ENCODE results near the gene FKBP5. TPM values are rescaled to one million over a fixed set of nuclear protein-coding genes. Genes with fewer than 3 reads are reported as not detected.
"Not testable (repeated sequence)": the region's sequence is repeated elsewhere in the genome, so short reads cannot be mapped to it uniquely, and the experiment has no call there.

The FKBP5 gene
- total and polyA plus RNA-seq, 9 donors, result 36.2 to 231 (median 142) TPM

DNA sequence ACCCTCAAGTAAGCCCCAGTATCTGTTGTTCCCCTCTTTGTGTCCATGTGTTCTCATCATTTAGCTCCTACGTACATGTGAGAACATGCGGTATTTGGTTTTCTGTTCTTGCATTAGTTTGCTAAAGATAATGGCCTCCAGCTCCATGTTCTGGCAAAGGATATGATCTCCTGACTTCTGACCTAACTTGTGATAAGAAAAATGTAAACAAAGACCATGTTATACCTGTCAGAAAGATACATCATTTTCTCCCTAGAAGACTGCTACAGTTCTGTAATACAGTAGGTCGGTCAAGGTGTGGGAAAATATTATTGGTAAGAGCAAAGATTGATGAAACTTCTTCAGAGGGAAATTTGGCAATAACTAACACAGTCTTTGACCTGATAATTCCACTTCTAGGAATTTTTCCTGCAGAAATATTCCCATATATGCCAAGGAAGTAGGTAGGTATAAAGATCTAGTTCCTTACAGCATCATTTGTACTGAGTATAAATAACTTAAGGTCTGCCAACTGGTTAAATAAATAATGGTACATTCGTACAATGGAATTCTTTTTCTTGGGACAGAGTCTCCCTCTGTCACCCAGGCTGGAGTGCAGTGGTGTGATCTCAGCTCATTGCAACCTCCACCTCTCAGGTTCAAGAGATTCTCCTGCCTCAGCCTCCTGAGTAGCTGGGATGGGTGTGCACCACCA, 19.1 kb upstream of the FKBP5 start:
- intact Hi-C loops (cut with DNase I), result no loop called here
- no peak overlapping the region for H3K27ac ChIP-seq
- no peaks in the 10 kb centered on the region for H3K9me3 ChIP-seq
- no peak for TF ChIP-seq POLR2A (IDR thresholded peaks at IDR 0.05)
- TF ChIP-seq EP300 (IDR thresholded peaks at IDR 0.05), result no peak
- TF ChIP-seq, protein P1, sequence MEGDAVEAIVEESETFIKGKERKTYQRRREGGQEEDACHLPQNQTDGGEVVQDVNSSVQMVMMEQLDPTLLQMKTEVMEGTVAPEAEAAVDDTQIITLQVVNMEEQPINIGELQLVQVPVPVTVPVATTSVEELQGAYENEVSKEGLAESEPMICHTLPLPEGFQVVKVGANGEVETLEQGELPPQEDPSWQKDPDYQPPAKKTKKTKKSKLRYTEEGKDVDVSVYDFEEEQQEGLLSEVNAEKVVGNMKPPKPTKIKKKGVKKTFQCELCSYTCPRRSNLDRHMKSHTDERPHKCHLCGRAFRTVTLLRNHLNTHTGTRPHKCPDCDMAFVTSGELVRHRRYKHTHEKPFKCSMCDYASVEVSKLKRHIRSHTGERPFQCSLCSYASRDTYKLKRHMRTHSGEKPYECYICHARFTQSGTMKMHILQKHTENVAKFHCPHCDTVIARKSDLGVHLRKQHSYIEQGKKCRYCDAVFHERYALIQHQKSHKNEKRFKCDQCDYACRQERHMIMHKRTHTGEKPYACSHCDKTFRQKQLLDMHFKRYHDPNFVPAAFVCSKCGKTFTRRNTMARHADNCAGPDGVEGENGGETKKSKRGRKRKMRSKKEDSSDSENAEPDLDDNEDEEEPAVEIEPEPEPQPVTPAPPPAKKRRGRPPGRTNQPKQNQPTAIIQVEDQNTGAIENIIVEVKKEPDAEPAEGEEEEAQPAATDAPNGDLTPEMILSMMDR (IDR thresholded peaks at IDR 0.05), result no peak
- no peaks in the 10 kb centered on the region for H3K27me3 ChIP-seq
- H3K36me3 ChIP-seq, result no peaks in the 10 kb centered on the region
- H3K4me1 ChIP-seq (ENCODE audit: insufficient read depth), result no peaks in the 10 kb centered on the region
- no peak for DNase-seq
- H3K4me3 ChIP-seq, result no peak overlapping the region
- WGBS, 3 donors, result 71 to 87% (median 76%) methylated on average over 4 of the region's 4 CpGs

DNA sequence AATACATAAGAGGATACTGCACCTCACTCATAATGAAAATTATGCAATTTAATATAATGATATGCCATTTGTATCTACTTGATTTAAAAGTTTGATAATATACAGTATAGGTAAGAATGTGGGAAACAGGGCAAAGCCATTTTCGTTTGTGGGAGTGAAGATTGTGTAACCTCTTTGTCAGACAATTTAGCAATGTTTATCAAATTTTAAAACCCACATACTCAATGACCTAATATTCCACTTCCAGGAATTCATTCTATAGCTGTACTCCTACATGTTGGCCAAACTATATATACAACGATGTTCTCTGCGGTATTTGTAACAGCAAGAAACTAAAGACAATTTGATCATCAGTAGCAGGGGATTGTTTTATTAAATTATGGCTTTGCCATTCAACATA, 17.8 kb upstream of the FKBP5 start:
- no peaks in the 10 kb centered on the region for H3K36me3 ChIP-seq
- H3K9me3 ChIP-seq, result no peaks in the 10 kb centered on the region
- no peak for DNase-seq
- no peak for TF ChIP-seq EP300 (IDR thresholded peaks at IDR 0.05)
- TF ChIP-seq, protein P1 (IDR thresholded peaks at IDR 0.05), result no peak
- no peak for TF ChIP-seq POLR2A (IDR thresholded peaks at IDR 0.05)
- 55 to 70% (median 55%) methylated on average over 3 of the region's 3 CpGs for WGBS, 3 donors
- intact Hi-C loops (cut with DNase I), result no loop called here
- H3K4me3 ChIP-seq, result no peak overlapping the region
- no peaks in the 10 kb centered on the region for H3K27me3 ChIP-seq
- H3K27ac ChIP-seq, result no peak overlapping the region
- no peaks in the 10 kb centered on the region for H3K4me1 ChIP-seq (ENCODE audit: insufficient read depth)

DNA sequence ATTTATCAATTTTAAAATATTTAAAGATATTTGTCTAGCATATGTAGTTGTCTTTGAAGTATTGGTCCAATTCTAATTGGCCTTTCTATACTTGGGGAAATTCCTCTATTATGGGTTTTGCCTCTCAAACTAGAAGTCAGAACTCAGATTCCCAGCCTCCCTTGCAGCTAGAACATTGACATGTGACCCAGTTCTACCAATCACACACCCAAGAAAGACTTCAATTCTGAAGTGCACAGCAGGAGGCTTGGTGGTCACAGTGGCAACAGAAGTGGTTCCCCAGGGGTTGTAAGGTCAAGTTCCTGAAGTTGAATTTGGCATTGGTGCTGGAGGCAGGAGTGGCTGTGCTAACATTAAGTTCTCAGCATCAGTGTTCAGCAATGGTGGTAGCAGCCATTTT, 14.8 kb upstream of the FKBP5 start:
- intact Hi-C loops (cut with DNase I), result no loop called here
- no peak overlapping the region for H3K4me3 ChIP-seq
- no peaks in the 10 kb centered on the region for H3K27me3 ChIP-seq
- H3K27ac ChIP-seq, result no peak overlapping the region
- no peaks in the 10 kb centered on the region for H3K9me3 ChIP-seq
- TF ChIP-seq EP300 (IDR thresholded peaks at IDR 0.05) (no peak), POLR2A (IDR thresholded peaks at IDR 0.05) (no peak)
- TF ChIP-seq, protein P1 (IDR thresholded peaks at IDR 0.05), result no peak
- DNase-seq, result no peak
- H3K4me1 ChIP-seq (ENCODE audit: insufficient read depth), result no peaks in the 10 kb centered on the region
- H3K36me3 ChIP-seq, result no peaks in the 10 kb centered on the region

DNA sequence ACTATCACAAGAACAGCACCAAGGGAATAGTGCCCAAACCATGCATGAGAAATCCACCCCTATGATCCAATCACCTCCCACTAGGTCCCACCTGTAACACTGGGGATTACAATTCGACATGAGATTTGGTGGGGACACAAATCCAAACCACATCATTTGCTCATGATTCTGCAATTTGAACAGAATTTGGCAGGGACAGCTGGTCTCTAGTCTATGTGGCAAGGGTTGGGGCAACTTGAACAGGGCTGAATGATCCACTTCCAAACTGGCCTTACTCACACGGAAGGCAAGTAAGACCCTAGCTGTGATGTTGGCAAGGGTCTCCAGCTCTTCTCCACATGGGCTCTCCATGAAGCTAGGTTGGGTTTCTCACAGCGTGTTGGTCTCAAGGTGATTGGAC, 10.1 kb upstream of the FKBP5 start:
- Histone ChIP-seq H3K27ac (no peak overlapping the region), H3K4me1 (ENCODE audit: insufficient read depth) (no peaks in the 10 kb centered on the region), H3K36me3 (no peaks in the 10 kb centered on the region), H3K4me3 (no peak overlapping the region), H3K9me3 (no peaks in the 10 kb centered on the region), H3K27me3 (no peaks in the 10 kb centered on the region)
- DNase-seq, result no peak
- TF ChIP-seq, protein P1 (IDR thresholded peaks at IDR 0.05), result no peak
- TF ChIP-seq EP300 (IDR thresholded peaks at IDR 0.05) (no peak), POLR2A (IDR thresholded peaks at IDR 0.05) (no peak)
- WGBS, 3 donors, result 88 to 89% (median 88%) methylated on average over 3 of the region's 3 CpGs
- intact Hi-C loops (cut with DNase I), result no loop called here

GRCh38 chr6:35698430-35698829, 9.7 kb upstream of the FKBP5 start:
- intact Hi-C loops (cut with DNase I); H3K27me3 ChIP-seq; H3K27ac ChIP-seq; H3K36me3 ChIP-seq; H3K9me3 ChIP-seq; H3K4me1 ChIP-seq (ENCODE audit: insufficient read depth); H3K4me3 ChIP-seq; DNase-seq: not testable (repeated sequence)
- 87 to 91% (median 89%) methylated on average over 7 of the region's 7 CpGs for WGBS, 3 donors

Data from ovary (tissue), 9 donors.